Glomerular endothelial cell (primary cell): Measurements from ENCODE around the gene MMRN2. TPM values are rescaled to one million over a fixed set of nuclear protein-coding genes. Genes with fewer than 3 reads are reported as not detected.
"Not testable (repeated sequence)": the region's sequence is repeated elsewhere in the genome, so short reads cannot be mapped to it uniquely, and the experiment has no call there.

Experiments
- DNase-seq: peaks from one replicate; pipeline ENCODE4 v3.0.0-alpha.2; 2011; ENCODE audit warnings: low read depth, low spot score; ENCODE audit errors: extremely low read depth
- total RNA-seq: library from RNA; depleted of rRNA; stranded (reverse); fragments of >200 nt; gene quantifications from 2 replicates; pipeline ENCODE4 v1.2.3, GENCODE V29; 2015

Gene MMRN2
- total RNA-seq, 1 donor from 2014 or later: 243 TPM

DNA sequence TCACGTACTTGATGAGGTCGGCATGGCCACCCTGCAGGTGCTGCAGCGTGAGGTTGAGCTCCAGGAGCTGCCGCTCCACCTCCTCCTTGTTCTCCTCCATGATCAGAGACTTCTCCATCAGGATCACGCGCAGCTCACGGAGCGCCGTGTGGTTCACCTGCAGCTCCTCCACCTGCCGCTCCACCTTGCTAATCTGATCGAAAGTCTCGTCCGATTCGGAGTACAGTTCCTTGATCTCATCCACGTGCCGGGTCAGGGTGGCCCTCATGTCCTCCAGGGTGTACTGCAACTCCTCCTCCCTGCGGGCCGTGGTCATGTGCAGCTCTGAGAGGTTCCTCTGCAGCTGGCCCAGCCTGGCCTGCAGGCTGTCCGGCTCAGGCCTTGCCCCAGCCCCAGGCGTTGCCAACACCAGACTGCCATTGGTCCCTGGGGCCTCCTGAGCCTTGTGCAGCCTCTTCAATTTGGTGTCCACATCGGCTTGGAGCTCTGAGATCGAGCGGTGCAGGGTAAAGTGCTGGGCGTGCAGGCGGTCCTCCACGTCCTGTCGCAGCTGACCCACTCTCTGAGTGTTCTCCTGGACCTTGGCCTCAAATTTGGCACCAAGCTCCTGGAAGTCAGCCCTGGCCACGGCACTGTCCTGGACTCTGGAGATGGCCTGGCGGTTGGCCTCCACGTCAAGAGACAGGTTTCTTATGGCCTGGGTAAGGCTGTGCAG is 13.9 kb downstream of the MMRN2 start:
- DNase-seq: no peak

DNA sequence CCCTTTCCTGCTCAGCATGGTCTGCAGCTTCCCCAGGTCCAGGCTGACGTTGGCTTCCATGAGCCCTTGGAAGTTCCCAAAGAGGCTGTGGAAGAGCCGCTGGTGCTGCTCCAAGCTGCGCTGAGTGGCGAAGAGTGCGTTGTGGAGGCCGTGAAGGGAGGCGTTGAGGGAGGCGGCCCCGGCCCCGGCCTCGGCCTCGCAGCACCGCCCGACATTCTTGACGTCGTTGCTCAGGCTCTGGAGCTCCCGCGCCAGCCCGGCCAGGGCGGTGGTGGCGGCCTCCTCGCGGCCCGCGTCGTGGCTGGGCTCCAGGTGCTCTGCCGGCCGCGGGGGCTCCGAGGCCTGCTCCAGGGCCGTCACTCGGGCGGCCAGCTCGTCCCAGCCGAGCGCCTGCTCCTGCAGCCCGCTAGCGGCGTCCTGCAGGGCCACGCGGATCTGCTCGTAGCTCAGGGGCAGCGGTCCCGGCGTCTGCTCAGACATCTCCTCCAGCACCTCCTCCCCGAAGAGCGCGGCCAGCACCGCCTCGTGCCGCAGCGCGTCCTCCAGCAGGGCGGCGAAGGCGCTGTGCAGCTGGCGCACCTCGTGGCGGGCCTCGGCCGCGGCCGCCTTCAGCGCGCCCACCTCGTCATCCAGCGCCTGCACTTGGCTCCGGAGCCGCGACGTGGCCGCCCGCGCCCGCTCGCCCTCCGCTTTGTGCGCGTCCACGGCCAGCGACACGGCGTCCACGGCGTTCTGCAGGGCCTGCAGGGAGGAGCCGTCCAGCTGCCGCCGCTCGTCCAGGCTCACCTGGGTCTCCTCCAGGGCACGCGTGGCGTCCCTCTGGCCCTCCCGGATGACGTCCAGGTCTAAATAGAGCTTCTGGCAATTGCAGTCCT is 14.7 kb downstream of the MMRN2 start:
- no peak for DNase-seq

DNA sequence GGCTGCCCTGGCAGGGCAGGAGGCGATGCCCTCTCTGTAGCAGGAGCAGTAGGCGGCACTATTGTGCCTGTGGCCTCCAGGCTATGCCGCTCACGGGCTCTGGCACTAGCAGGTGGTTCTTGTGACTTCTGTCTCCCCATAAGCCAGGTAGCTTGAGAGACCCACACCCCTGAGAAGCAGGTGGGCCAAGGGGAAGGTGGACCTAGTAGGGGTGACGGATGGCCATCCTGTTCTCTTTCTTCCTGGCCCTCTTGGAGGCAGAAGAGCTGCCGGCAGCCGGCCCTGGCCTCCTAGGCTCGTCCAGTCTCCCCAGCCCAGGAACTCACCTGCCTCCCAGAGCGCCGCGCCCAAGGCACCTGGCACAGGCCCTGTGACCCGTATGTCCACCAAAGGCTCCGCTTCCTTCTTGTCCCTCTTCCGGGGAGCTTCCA is 15.4 kb downstream of the MMRN2 start:
- DNase-seq: no peak

DNA sequence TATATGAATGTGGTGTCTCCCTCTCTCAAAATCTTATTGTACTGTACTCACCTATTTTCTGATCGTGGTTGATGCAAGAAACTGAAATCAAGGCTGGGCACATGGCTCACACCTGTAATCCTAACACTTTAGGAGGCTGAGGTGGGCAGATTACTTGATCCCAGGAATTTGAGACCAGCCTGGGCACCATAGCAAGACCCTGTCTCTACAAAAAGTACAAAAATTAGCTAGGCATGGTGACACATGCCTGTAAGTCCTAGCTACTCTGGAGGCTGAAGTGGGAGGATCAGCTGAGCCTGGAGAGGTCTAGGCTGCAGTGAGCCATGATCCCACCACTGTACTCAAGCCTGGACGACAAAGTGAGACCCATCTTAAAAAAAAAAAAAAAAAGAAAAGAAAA is 16.0 kb downstream of the MMRN2 start:
- DNase-seq: no peak

DNA sequence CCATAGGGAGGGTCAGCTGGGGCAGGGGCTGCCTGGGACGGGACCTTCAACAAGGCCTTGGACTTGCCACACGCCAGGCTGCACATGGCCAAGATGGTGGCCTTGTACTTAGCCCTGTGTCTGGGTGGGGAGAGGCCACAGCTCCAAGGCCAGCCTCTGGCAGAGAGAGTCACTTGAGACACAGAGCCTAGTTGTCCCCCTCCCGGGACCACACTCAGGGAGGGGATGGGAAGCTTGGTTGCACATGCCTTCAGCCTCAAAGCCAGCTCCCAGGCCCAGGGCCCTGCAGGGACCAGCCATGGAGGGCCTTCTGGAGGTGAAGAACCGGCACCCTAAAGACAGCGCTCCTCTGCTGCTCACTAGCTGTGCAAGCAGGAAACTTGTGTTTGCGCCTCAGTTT is 16.7 kb downstream of the MMRN2 start:
- DNase-seq: no peak

DNA sequence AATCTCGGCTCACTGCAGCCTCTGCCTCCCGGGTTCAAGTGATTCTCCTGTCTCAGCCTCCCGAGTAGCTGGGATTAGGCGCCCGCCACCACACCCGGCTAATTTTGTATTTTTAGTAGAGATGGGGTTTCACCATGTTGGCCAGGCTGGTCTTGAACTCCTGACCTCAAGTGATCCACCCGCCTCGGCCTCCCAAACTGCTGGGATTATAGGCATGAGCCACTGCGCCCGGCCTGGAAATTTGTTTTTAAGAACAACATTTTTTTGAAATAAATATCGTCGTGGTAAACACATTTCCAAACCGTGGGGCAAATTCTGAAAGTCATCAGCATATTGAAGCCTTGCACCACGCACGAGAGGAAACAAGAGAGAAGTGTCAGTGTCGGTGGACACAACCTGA is 17.3 kb downstream of the MMRN2 start:
- DNase-seq: not testable (repeated sequence)

DNA sequence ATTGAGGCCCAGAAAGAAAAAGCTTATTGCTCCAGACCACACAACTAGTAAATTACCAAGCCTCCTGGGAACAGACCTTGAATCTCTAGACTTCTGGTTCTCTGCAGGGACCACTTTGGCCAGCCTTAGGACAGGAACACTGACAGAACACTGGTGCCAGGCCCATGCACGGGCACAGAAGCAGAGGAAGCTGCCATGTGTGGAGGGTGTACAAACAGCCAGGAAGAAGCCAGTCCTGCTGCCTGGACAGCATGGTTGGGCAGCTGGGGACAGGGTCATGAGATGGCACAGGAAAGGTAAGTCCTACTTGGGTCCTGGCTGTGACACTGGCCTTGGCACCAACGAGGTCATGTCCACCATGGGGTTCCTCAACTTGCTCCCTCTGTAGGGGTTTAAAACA is 19.2 kb downstream of the MMRN2 start:
- DNase-seq: no peak

DNA sequence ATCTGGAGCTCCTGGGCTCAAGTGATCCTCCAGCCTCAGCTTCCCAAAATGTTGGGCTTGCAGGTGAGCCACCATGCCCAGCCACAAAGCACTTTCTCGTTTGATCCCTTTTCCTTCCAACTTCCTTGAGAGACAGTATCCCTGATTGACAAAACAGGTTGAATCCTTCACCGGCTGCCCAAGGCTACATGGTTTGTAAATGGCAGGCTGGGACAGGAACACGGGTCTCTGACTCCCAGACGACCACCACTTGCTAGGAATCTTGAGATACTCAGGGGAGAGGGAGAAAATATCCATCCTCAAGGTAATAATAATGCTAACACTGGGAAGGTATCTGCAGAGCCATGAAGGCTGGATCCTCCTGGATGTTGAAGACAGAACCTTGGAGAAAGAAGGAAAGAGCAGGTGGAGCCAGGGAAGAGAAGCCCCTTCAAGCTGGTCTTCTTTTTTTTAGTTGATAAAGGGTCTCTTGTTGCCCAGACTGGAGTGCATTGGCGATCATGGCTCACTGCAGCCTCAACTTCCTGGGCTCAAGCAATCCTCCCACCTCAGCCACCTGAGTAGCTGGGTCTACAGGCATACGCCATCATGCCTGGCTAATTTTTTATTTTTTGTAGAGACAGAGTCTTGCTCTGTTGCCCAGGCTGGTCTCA is 19.8 kb downstream of the MMRN2 start:
- no peak for DNase-seq

DNA sequence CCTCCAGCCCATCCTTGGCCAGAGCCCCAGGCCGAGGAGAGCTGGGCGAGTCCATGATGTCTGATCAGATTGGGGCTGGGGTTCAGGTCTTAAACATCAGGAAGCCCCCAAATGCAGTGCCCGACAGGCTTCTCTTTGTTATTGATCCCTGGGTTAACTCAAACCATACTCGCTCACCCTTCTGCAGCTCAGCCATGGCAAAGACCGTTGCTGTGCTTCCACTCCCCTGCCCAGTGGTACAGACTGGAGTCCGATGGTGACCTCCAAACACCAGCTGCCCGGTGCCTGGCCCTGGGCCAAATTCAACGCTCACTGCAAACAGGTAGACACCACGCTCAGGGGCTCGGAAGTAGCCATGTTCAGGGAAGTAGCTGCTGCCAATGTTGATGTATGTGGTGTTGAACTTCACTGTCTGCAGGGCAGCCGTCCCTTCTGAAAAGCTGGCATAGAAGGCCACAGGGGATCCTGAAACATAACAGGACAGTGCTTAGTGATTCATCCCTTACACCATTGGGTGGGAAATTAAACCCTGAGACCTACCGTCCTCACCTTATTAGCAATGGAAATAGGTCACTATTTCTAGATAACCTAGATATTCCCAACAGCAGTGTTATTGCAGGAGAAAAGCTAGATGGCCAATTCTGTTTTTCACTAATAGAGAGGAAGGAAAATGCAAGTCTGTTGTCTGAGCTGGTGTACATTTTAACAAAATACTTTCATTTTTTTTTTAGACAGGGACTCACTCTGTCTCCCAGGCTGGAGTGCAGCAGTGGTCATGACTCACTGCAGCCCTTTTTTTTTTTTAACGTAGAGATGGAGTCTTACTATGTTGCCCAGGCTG is 20.5 kb downstream of the MMRN2 start:
- no peak for DNase-seq

DNA sequence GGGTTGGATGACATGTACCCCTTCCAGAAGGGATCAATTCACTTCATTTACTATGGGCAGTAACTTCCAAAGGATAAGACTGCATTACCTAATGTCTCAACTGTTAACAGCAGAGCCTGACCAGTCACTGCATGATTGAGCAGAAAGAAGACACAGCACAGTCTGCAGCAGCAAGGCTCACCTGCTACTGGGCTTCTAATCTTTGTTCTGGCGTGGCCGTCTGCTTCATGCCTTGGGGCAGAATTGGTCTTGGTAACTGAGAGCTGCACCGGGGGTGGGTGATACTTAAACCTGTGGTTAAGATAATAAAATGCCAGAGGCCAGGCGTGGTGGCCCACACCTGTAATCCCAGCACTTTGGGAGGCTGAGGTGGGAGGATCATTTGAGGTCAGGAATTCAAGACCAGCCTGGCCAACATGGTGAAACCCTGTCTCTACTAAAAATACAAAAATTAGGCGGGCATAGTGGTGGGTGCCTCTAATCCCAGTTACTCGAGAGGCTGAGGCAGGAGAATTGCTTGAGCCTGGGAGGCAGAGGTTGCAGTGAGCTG is 23.2 kb downstream of the MMRN2 start:
- not testable (repeated sequence) for DNase-seq

DNA sequence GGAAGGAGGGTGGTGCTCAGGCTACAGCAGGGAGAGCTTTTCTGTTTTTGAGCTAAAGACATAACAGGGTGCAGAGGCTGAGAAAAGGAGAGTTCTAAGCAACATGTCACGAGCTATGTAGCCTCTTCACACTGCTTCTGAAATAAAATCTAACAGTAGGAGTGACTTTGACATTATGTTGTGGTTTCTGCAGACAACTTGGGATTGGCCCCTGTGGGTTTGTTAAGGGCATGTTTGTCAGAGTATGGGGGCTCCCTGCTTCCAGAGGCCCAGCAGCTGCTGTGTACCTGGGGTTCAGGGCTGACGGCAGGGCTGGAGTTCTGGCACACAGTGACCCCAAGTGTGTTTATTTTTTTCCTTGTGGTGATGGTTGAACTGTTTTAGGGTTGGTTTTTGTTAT is 24.7 kb downstream of the MMRN2 start:
- DNase-seq: no peak

DNA sequence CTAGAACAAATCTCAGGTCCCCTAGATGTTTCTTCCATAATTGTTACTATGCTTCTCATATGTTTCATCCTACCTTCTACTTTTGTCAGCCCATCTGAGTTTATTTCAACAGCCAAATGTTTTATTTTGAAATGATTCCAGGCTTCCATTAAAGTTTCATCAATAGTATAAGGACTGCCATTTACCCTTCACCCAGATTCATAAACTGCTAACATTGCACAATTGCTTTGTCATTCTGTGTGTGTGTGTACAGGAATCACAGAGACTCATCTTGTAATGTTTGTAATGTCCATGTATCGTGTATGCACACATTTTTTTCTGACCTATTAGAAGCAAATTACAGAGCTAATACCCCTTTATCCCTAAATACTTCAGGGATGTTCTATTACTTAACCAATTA is 25.5 kb downstream of the MMRN2 start:
- DNase-seq: no peak

DNA sequence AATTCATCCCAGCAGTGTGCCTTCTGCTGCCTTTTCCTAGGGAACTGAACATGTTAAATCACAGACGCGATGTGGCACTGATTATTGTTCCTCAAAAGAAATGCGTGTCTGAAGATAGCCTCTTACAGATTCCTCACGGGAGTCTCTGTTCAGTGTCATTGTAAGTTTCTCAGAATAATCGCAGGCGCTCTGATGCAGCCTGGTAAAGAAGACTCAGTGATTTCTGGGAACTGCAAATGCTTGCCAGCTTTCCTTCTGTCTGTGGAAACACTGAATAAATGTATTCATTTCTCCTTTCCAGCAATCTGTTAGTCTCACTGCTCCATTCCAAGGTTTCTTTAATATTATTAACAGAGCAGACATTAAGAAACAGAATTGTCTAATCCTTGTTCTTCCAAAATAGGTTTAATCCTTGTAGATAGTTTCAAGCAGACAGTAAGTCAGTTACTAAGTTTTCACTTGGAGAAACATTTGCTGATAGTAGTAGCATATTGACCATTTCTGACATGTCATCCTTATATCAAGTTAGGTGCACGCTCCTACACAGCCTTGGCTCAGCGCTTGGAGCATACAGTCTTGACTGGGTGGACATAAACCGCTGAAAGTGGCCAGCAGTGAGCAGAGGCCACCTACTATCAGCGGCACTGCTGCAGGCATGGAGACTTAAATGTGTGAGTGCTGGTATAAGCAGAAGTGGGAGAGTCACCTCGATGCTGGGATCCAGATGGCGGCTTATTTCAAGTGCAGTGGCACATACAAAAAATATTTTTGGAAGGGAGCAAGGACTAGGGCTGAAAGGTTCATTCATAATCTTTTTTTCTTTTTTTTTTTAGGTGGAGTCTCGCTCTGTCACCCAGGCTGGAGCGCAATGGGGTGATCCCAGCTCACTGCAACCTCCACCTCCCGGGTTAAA is 27.7 kb downstream of the MMRN2 start:
- DNase-seq: no peak

DNA sequence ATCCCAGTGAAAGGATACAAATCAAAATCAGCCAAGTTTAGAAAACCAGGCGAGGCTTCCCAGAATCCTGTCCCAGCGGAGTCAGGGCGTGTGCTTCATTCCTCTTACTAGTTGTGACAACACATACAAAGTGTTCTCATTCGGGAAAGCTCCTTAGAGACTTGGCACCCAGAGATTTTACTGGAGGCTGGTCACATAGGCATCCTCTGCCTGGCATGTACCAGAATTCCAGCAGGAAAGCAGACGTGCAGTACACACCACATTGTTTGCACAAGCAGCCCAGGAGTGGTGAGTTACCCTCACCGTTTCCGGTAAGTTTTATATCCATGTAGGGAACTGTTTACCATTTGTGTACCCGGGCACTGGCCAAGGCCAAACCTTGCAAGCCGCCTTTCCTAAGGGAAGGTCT is 34.9 kb downstream of the MMRN2 start:
- DNase-seq: no peak

DNA sequence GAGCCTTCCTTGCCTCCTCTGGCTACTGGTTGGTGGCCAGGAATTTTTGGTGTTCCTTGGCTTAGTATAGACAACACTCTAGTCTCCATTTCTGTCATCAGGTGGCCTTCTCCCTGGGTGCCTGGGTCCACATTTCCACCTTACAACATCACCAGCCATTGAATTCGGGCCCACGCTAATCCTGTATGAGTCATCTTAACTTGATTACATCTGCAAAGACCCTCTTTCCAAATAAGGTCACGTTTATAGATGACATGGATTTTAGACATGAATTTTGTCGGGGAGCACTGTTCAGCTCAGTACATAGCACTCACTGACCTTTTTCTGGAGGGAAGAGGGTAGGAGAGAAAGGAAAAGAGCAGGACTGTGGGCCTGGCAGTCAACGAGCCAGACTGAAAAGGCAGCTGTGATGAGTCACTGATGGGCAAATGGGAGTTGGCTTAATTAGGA is 39.4 kb downstream of the MMRN2 start:
- DNase-seq: no peak

DNA sequence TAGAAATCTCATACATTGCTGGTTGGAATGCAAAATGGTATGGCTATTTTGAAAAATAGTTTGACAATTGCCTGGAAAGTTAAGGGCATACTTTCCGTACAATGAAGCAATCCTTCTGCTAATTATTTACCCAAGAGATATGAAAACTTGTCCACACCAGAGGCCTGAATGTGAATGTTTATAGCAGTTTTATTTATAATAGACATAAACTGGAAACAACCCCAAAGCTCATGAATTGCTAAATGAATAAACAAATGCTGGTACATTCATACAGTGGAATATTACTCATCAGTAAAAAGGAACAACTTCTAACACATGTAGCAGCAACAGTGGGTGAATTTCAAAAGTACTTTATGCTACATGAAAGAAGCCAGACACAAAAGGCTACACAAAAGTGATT is 42.7 kb downstream of the MMRN2 start:
- DNase-seq: no peak

DNA sequence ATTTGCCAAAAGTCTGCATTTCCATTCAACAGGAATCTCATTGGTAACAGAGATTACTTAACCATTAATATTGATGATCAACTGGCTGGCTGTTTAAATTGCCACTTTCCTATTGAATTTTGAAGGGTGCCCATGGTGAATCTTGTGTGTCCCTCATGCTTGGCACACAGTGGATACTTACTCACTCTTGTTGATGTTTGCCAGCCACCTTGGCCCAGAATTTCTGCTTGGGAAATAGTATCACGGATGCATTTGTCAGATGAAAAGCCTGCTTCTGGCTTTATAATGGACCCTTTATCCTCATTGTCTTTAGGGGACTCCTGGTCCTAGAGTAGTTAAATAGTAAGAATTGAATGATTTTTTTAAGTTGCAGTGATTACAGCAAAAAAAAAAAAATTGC is 52.0 kb downstream of the MMRN2 start:
- no peak for DNase-seq

DNA sequence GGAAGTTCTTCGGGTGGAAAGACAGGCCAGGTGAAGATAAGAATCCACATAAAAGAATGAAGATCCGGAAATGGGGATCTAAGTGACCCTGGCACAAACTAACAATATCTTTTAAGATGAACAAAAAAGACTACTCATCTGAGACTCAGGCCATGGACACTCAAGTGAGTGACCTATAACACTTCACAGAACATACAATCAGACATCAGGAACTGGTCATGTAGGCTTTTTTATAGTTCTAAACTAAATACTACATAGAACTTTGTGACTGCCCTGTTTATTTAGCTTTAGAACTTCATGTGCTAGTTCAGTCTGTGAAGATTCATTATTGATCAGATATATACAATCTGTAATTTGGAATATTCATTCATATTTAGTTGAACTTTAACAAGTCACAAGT is 52.8 kb downstream of the MMRN2 start:
- no peak for DNase-seq

DNA sequence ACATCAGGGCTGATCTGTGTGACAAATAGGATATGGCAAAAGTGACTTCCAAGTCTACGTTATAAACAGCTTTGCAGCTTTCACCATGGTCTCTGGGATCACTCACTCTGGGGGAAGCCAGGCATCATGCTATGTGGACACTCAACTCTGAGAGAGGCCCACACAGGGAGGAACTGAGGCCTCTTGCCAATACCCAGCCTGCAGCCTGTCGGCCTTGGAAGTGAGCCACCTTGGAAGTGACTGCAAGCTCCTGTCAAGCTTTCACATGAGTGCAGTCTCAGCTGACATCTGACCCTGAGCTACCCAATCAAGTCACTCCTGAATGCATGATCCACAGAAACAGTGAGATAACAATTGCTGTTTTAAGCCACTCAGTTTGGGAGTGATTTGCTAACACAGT is 56.5 kb downstream of the MMRN2 start:
- DNase-seq: no peak
